Measurements from ENCODE around the gene CCKAR. TPM values are rescaled to one million over a fixed set of nuclear protein-coding genes. Genes with fewer than 3 reads are reported as not detected.

CCKAR gene
- polyA plus RNA-seq, 4 donors = not detected

Other genes with a start within 250 kb of the CCKAR start
- gene RBPJ, start 169.5 kb downstream of the CCKAR start, polyA plus RNA-seq (ENCODE audit: insufficient read length in 4 of 4) = 10 to 100 TPM; 71.6 to 86.1 (median 77.2) TPM
- 10 to 100 TPM; 16.8 to 22.0 (median 20.5) TPM for gene TBC1D19, start 93.6 kb upstream of the CCKAR start, polyA plus RNA-seq (ENCODE audit: insufficient read length in 4 of 4)